Ectodermal cell (in vitro differentiated cells): Measurements from ENCODE around the gene PCIF1.

ENCODE experiments used
- H3K27ac ChIP-seq: 2 replicates; pipeline ENCODE4 v1.7.0; 2013; ENCODE audit warnings: mild to moderate bottlenecking, low read depth, low read length; ENCODE audit not compliant: insufficient read depth, poor library complexity, severe bottlenecking
- H3K27me3 ChIP-seq: 2 replicates; pipeline ENCODE4 v1.7.0; 2013; ENCODE audit warnings: mild to moderate bottlenecking, low read length; ENCODE audit not compliant: insufficient read depth, control insufficient read depth, poor library complexity, severe bottlenecking
- H3K36me3 ChIP-seq: one replicate; pipeline ENCODE4 v1.7.0; 2013; ENCODE audit warnings: low read length; ENCODE audit not compliant: control insufficient read depth, insufficient read depth
- H3K4me1 ChIP-seq: one replicate; pipeline ENCODE4 v1.7.0; 2013; ENCODE audit warnings: low read length; ENCODE audit not compliant: control insufficient read depth, insufficient read depth
- H3K4me3 ChIP-seq: 2 replicates; pipeline ENCODE4 v1.7.0; 2013; ENCODE audit warnings: low read depth, low read length, control low read depth; ENCODE audit not compliant: insufficient read depth
- H3K9me3 ChIP-seq: 2 replicates; pipeline ENCODE4 v1.7.0; 2013; ENCODE audit warnings: mild to moderate bottlenecking, low read length, moderate library complexity; ENCODE audit not compliant: control insufficient read depth
- WGBS, 2 experiments: methylation state at CpG; one replicate each; pipeline ENCODE4 v1.1.7; 2013; ENCODE audit warnings: missing lambda C conversion rate in 2 of 2; 5-methylcytosine and 5-hydroxymethylcytosine counted together

Gene PCIF1

DNA sequence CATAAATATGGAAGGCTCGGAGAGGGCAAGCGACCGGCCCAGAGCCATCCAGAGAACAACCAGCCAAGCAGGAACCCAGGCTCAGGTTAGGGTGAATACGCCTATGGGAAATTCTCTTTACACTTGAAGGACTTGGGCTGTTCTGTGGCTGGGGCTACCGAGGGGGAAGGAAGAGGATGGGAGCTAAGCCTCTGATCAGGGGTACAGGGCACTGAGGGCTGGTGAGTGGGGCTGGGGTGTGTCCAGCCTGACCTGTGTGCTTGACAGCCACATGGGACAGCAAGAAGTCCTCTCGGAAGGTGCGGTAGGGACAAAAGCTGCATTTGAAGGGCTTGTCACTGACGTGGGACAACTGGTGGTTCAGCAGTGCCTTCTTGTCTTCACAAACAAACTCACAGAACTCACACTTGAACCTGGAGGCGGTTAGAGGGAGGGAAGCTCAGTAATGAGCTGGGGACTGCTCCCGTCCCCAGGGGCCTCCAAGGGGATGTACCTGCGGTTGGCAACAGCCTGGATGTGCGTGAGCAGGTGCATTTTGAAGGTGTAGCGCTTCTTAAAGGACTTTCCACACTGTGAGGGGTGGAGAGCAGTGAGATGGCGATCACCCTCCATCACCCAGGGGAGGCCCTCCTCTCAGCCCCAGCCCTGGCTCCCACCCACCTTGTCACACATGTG lies 25.6 kb downstream of the PCIF1 start:
- Histone ChIP-seq H3K4me1 (no peaks in the 10 kb centered on the region), H3K27ac (no peak overlapping the region), H3K27me3 (no peaks in the 10 kb centered on the region), H3K9me3 (no peaks in the 10 kb centered on the region), H3K4me3 (no peak overlapping the region), H3K36me3 (peaks cover 37% of the 10 kb centered on the region)
- WGBS, 2 experiments: 95 to 96% methylated on average over 14 of the region's 14 CpGs

DNA sequence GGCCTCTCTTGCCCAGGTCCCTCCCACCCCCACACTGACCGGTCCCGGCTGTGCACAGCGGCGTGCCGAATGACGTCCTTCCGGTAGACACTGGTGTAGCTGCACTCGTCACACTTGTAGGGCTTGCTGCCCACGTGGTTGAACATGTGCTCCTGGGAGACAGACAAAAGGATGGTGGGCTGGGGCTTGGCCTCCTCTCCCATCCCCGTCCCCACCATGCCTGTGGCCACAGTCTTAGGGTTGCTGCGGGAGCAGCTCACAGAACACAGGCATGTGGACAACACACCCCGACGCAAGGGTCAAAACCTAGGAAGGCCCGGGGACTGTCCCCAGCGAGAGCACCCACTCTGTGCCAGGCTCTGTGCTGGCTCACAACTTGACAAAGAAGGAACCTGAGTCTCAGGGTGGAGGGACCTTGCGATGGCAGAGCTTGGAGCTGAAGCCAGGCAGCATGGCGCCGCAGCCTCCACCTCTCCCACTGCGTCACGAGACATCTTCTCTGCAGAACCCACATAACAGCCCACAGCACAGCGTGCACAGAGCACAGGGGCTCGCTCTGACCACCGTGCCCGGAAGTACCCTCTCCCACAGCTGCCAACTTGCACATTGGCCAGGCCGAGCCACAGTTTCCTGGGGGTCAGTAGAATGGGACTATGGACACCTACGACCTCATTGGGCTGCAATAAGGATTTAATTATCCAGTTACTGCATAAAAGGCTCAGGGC lies 27.7 kb downstream of the PCIF1 start:
- Histone ChIP-seq H3K27ac (no peak overlapping the region), H3K9me3 (no peaks in the 10 kb centered on the region), H3K27me3 (no peaks in the 10 kb centered on the region), H3K4me1 (no peaks in the 10 kb centered on the region), H3K36me3 (peaks cover 44% of the 10 kb centered on the region), H3K4me3 (no peak overlapping the region)
- 93% methylated on average over 26 of the region's 26 CpGs for WGBS, 2 experiments

DNA sequence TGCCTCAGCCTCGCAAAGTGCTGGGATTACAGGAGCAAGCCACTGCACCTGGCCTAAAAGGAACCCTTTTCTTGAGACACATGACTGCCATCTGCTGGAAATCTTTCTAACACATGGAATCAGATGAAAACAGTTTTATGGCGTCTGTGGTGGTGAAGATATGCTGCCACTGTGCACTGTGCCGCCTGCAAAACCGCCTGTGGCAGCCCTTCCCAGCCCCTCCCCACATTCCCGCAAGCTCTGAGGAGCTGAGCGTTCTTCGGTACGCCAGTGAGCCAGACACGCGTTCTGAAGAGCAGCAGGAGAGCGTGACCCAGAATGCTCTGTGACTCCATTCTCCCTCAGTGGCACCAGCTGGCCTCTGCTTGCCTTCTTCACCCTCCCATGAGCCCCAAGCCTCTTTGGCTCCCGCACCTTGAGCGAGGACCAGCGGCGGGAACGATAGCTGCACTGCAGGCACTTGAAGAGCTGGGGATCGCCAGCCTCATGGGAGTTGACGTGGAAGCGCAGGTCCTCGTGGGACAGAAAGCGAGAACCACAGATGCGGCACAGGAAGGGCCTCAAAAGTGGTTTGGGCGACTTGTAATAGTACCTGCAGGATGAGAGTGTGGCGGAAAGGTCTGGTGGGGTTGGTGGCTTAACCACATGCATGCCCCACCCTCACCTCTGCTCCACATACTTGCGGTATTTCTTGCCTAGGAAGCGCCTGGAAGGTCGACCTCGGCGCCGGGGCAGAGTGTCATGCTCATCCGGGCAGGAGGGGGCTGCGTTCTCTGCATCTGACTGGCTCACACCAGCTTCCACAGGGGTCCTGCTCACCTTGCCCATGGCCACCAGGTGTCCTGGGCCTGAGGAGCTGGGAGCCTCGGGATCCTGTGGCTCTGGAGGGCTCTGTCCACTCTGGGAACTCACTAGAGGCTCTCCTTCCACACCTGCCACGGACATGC lies 28.8 kb downstream of the PCIF1 start:
- no peaks in the 10 kb centered on the region for H3K9me3 ChIP-seq
- H3K36me3 ChIP-seq: peaks cover 43% of the 10 kb centered on the region
- no peak overlapping the region for H3K27ac ChIP-seq
- no peak overlapping the region for H3K4me3 ChIP-seq
- WGBS, 2 experiments: 94% methylated on average over 34 of the region's 34 CpGs
- H3K27me3 ChIP-seq: no peaks in the 10 kb centered on the region
- no peaks in the 10 kb centered on the region for H3K4me1 ChIP-seq

DNA sequence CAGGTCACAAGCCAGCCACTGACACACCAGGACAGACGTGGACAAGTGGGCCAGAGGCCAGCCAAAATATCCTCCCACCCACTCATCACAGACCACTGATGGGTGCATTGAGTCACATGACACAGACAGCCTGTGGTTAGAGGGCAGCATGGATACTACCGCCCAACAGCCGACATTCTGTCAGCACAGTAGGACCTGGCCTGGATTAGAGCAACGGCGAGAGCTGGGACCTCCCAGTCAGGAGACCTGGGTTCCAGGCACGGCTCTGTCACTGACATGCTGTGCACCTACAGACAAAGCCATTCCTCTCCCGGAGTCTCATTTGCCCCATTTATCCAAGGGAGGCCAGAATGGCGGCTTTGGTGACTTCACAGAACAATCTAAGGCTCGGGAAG lies 29.5 kb downstream of the PCIF1 start:
- Histone ChIP-seq H3K4me3 (no peak overlapping the region), H3K36me3 (peaks cover 36% of the 10 kb centered on the region), H3K27me3 (no peaks in the 10 kb centered on the region), H3K4me1 (no peaks in the 10 kb centered on the region), H3K9me3 (no peaks in the 10 kb centered on the region), H3K27ac (no peak overlapping the region)
- 91 to 95% methylated on average over 9 of the region's 9 CpGs for WGBS, 2 experiments

DNA sequence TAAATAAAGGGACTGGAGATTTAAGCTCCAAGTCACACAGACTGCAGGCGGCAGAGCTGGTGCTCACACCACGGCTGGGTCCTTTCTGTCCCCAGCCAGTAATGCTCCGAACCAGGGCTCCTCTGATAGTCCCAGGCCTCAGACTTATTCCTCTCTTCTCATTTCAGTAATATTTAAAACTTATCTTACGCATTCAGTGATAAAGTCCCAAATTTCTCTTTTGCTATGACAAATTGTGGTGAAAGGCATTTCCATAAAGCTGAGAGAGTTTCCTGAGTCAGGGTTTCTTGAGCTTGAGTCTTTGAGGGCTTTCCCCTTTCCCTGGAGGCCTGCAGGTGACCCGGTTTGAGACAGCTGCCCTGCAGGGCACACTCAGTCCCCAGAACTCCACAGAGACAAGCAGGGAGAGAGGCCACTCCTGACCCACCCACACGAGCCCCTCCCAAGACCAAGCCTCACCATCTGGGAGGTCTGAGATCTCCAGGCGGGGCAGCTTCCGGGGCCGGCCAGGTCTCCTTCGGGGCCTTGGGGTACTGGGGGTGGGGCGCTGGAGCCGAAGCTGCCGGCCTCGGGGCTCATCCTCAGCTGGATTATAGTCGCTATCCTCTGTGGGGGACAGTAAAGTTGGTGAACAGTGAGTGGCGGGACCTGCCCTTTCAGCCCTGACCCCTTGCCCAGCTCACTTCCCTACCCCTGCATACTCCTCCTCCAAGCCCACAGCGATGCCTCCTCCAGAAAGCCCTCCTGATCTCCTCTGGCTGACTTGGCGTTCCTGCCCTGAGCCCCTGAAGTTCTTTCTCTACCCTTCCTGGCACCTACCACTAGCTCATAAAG lies 30.9 kb downstream of the PCIF1 start:
- H3K27me3 ChIP-seq: no peaks in the 10 kb centered on the region
- no peaks in the 10 kb centered on the region for H3K4me1 ChIP-seq
- no peaks in the 10 kb centered on the region for H3K9me3 ChIP-seq
- H3K27ac ChIP-seq: no peak overlapping the region
- H3K4me3 ChIP-seq: no peak overlapping the region
- H3K36me3 ChIP-seq: peaks cover 22% of the 10 kb centered on the region
- WGBS, 2 experiments: 93 to 96% methylated on average over 18 of the region's 18 CpGs

DNA sequence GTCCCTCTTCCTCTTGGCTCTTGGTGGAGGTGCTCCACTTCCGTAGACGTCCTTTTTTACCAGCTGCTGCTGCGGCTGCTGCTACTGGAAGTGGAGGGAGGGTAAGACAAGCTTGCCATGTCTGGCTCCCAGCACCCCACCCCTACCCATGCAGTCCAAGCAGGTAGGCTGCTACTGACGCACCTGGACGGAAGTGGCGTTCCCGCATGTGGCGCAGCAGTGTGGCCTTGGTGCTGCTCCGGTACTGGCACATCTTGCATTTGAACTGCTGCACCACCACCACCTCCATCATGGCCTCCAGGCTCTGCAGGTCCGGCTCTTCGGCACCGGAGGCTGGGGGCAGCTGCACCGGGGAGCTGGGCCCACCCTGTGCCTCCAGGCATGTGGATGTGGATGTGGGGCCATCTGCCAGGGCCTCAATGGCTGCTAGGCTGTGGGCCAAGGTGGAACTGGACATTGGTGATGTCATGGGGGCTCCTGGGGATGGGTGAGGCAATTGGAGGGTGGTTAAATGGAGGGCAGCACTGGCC lies 33.1 kb downstream of the PCIF1 start:
- no peaks in the 10 kb centered on the region for H3K4me1 ChIP-seq
- H3K27me3 ChIP-seq: no peaks in the 10 kb centered on the region
- 98% methylated on average over 13 of the region's 13 CpGs for WGBS, 2 experiments
- H3K4me3 ChIP-seq: no peak overlapping the region
- no peak overlapping the region for H3K27ac ChIP-seq
- H3K36me3 ChIP-seq: peaks cover 22% of the 10 kb centered on the region
- no peaks in the 10 kb centered on the region for H3K9me3 ChIP-seq

DNA sequence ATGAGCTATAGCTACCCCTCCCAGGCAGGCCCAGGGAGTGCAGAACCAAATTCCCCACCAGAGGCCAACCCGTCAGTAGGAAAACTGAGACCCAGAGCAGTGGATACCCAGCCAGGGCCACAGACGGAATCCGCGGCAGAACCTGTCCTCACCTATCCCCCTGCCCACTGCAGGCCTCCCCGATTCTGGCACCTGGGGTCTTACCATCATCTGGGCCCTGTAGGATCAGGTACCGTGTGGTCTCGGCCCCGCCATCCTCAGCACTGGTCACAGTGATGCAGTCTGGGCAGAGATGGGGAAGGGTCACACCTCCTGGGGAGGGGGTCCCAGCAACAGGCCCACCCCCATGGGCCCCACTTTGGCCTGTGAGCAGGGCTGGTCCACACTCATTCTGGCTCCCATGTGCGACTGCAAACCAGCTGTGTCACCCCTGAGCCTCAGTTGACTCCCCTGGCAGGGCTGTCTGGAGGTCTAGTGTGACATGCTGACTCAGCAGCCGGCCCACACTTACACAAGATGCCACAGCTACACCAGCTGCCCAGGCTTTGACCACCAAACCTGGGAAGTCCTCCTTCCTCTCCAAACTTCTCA lies 33.7 kb downstream of the PCIF1 start:
- Histone ChIP-seq H3K4me1 (no peaks in the 10 kb centered on the region), H3K27me3 (no peaks in the 10 kb centered on the region), H3K36me3 (peaks cover 22% of the 10 kb centered on the region), H3K4me3 (no peak overlapping the region), H3K9me3 (no peaks in the 10 kb centered on the region), H3K27ac (no peak overlapping the region)
- 93 to 96% methylated on average over 10 of the region's 10 CpGs for WGBS, 2 experiments

DNA sequence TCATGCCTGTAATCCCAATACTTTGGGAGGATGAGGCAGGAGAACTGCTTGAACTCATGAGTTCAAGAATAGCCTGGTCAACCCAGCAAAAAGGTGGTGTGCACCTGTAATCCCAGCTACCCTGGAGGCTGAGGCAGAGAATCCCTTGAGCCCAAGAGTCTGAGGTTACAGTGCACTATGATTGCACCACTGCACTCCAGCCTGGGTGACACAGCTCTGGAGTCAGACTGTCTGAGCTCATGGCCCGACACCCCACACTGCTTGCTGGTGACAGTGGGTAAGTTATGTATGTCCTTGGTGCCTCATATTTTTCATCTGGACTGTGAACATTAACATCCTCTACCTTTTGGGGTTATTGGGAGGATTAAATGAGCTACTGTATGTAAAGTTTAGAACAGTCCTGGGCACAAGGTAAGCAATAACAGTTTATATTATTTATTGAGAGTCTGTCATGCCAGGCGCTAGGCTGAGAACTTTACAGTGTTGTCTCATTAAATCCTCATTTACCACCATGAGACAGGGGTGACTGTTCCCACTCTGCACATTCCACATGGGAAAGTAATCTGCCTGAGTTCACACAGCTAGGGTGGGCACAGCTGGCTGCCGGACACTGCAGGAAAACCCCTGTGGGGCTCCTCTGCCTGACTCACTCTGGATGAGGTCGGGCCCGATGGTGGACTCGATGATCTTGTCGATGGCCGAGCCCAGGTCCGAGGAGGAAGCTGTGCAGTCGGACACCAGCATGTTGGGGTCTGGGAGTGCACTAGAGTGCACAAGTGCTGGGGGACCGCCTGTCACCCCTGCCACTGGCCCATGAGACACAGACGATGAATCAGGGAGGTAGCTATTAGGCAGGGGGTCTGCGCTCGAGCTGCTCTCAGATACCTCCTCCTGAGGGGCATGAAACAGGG lies 34.6 kb downstream of the PCIF1 start:
- WGBS, 2 experiments: 93 to 94% methylated on average over 14 of the region's 14 CpGs
- no peaks in the 10 kb centered on the region for H3K4me1 ChIP-seq
- no peaks in the 10 kb centered on the region for H3K27me3 ChIP-seq
- H3K4me3 ChIP-seq: no peak overlapping the region
- no peak overlapping the region for H3K27ac ChIP-seq
- peaks cover 14% of the 10 kb centered on the region for H3K36me3 ChIP-seq
- H3K9me3 ChIP-seq: no peaks in the 10 kb centered on the region
